GM19193 (cell line): Measurements from ENCODE around the gene FANCG.

Experiments
- POLR2A ChIP-seq: IDR thresholded peaks from 4 replicates; pipeline ENCODE4 v1.6.1; 2011; ENCODE audit not compliant: insufficient read depth, insufficient read length; ENCODE audit errors: extremely low read depth

Gene FANCG

GRCh38 chr9:35107297-35108290, 27.9 kb upstream of the FANCG start:
- no peak for TF ChIP-seq POLR2A

- TF ChIP-seq POLR2A, result no peak
Measured at GRCh38 chr9:35106343-35106730, 26.6 kb upstream of the FANCG start.

DNA sequence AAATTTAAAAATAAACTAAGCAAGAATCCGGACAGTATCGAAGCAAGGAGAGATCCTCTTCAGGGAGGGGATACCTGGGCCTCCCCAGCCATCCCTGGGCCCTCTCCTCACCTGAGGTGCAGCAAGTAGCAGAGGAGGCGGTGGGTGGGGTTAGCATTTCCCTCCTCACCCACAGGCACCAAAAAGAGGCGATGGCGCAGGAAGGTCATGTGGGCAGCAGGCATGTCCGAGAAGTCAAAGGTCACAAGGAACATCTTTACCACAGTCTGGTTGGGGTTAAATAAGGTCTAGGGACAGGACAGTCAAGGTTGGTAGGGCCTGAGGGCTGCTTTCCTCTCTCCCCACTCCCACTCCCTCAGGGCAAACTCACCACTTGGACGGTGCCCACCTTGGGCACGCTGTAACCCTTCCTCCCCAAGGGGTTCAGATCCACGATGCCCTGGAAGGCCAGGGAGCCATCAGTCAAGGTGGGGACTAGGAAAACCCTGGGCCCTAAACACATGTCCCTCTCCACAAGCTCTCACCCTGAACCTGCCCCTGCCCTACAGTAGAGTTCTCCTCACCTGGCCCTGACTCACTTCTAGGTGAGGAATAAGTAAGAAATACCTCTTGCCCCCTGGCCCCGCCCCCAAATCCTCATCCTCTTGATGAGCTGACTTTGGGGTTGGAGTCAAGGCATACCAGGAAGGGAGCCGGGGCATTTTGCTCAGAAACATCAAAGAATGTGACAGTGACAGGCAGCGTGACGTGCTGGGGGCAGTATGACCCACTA, 26.0 kb upstream of the FANCG start:
- TF ChIP-seq POLR2A, result no peak

GRCh38 chr9:35105126-35105525, 25.4 kb upstream of the FANCG start:
- no peak for TF ChIP-seq POLR2A

DNA sequence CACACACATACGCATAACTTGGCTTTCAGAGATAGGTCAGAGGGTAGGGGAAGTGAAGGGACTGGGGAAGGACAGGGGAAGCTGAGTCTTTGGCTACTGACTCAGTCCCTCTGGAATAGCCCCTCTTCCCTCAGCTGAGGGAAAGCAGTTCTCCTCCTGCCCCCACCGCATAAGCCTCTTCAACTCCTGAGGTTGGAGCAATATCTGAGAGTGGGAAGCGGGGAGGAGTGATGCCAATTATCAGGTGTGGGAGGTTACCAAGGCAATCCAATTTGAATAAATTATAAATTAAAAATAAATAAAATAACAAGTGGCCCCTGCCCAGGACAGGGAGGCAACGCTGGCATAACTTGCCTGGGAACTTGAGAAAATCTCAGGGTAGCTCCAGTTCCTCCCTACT, 24.8 kb upstream of the FANCG start:
- no peak for TF ChIP-seq POLR2A

GRCh38 chr9:35103660-35104191, 24.0 kb upstream of the FANCG start:
- no peak for TF ChIP-seq POLR2A

DNA sequence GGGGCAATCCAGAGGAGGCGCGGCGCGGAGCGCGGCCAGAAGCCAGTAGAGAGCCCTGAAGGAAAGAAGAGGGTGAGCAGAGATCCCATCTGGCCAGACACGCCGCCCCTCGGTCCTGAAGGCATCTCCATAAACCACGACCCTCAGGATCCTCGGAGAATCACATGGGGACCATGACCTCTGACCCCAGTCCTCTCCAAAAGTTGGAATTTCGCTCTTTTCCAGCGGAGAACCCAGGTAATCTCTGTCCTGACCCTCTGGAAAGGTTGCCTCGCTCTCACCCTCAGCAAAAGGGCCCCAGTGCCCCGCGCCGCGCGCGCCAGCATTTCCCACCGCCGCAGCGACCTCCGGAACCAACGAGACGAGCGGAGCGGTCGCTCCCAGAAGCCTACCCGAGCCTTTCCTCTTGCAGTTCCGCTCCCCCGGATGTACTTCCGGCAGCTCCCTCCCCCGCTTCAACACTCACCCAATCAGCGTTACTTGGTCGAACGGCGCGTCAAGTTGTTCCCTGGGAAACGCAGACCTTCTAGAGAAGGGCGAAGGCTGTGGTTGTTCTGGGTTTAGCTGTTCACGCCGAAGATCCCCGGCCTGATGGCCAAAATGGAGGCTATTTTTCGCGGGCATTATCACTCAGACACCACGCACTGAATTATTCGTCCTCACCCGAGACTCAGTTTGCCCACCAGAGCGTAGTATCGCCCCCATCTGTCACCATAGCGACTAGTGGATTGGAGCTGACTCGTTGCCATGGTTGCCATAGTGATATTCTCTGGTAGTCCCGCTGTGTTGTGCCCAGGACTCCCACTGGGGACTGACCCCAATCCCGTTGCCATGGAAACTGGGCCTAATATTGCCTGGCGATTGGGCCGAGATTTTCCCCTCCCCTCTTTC, 23.3 kb upstream of the FANCG start, which contains the start of gene STOML2:
Gene STOML2 (minus strand): TSS at position 363 of the 891 bp plus-strand sequence. CDS start 37 bp downstream, at position 326.
- TF ChIP-seq POLR2A, result peak; percentile 88

DNA sequence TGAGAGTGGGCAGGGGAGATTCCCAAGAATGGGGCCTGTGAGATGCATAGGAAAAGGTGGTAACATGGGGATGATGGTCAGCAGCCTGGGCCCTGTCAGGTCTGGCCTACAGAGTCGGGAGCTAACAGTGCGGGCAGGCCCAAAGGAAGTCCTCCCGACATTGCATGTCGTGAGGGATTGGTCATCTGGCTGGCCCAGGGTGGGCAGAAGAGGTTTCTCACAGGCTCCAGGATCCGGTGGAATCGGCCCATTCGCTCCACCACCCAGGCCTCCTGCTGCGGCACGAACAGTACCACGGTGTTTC, 22.7 kb upstream of the FANCG start:
- no peak for TF ChIP-seq POLR2A

- TF ChIP-seq POLR2A, result no peak
Measured at GRCh38 chr9:35097573-35097972, 17.8 kb upstream of the FANCG start.

GRCh38 chr9:35096035-35096849, 16.5 kb upstream of the FANCG start, which contains the start of gene PIGO:
PIGO (minus strand) TSS chr9:35096591; CDS start chr9:35095565, 1,026 bp downstream.
- peak; percentile 93 for TF ChIP-seq POLR2A

DNA sequence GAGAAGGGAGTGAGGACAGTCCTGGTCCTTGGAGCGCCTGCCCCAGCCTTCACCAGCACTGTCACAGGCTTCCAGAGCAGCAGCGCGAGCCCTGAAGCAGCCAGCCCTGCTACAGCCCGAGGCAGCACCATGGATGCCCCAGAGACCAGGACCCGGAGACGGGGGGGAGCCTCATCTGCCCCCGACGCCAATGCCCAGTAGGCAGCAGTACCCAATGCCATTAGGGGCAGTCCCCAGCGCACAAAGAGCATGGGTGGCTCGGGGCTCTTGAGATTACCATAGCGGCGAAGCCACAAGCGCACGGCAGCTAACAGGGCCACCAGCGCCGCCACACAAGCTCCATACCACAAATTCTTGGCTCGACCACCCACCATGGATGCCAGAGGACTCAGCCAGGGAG, 11.8 kb upstream of the FANCG start:
- no peak for TF ChIP-seq POLR2A

DNA sequence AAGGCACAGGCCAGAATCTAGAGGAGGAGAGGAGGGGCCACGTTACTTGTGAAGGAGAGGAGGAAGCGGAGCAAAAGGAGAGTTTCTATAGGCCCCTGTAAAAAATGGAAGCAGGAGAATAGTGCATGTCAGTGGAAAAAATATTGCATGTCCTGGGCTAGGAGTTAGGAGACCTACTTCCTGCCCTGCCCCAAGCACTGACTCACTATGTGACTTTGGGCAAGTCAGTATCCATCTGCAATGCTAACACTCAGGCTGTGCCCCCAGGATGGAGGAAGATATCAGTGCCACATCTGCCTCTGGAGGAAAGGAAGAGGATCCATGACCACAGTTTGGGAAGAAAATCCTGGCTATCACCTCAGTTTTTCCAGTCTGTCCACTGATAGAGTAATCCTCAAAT, 9.7 kb upstream of the FANCG start:
- no peak for TF ChIP-seq POLR2A

GRCh38 chr9:35085078-35085477, 5.3 kb upstream of the FANCG start:
- no peak for TF ChIP-seq POLR2A

GRCh38 chr9:35079041-35079425, 709 bp downstream of the FANCG start:
- no peak for TF ChIP-seq POLR2A
